GM18867 (cell line): ENCODE measurements around the gene PPA1.
"Not testable (repeated sequence)": the region's sequence is repeated elsewhere in the genome, so short reads cannot be mapped to it uniquely, and the experiment has no call there.

Experiments used
- ATAC-seq: cut with Tn5 transposase; IDR thresholded peaks from one replicate; pipeline ENCODE4 v1.9.1; 2021; ENCODE audit warnings: mild to moderate bottlenecking, moderate library complexity; ENCODE audit not compliant: unreplicated experiment

PPA1 gene

GRCh38 chr10:70175516-70175915 is 57.7 kb downstream of the PPA1 start:
- no peak for ATAC-seq

DNA sequence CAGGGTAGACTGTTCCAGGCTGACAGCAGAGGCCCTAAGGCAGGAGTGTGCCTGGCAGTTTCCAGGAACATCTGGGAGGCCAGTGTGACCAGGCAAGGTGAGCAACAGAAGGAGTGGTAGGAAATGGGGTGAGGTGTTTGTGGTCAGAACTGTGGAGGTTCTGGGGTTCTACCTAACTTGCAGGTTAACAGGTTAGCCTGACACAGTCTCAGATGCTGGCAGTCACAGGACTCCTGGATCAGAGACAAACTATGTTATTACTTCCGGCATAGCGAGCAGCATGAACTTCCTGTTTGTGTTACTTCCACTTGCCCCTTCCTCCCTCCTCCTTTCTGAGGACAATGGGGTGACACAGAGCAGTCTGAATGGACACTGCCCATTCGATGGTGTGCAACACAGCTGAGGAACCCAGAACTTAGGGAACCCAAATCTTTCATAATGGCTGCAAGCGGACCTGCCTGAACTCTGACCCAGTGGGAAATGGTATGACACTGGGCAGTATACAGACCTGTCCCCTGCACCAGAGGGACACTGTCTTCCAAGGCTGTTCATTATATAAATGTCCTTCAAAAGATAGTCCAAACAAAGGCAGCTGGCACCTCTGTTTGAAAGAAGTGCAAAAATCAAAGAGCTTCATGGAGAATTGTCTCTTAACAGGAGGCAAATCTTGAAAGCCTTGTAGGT is 59.0 kb downstream of the PPA1 start:
- no peak for ATAC-seq

DNA sequence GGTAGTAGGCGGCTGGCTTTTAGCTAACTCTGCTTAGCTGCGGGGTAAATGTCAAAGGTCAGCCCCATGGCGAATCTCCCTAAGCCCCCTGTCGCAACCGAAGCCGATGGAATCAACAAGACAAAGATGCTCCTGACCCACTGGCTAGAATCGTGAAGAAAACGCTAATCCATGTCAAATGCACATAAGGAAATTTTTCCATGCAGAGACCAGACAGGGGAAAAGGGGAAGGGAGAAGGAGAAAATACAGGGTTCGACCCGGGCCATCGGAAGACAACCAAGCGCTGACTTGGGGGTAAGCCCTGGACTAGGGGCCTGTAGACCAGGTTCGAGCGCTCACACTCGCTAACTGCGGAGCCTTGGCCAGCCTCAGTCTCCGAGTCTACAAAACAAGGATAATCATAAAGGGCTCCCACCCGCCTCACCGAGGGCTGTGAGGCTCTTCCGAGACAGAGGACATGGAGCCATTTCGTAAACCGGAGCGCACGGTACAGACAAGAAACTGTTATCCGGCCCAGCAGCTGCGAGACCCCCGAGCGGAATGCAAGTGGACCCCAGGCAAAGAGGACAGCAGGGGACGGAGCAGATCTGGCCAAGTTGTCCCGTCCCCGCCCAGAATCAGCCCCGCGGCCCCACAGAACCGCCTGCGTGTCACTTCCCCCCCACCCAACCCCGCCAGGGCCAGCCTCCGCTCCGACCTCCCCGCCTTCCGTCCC is 63.4 kb downstream of the PPA1 start:
- peak; percentile 9 for ATAC-seq

- no peak for ATAC-seq
Observed at GRCh38 chr10:70169011-70169410, 64.2 kb downstream of the PPA1 start.

- ATAC-seq: no peak
Observed at GRCh38 chr10:70167246-70167645, 66.0 kb downstream of the PPA1 start.

GRCh38 chr10:70166394-70166793 is 66.8 kb downstream of the PPA1 start:
- ATAC-seq: no peak

- no peak for ATAC-seq
Observed at GRCh38 chr10:70164163-70164562, 69.1 kb downstream of the PPA1 start.

DNA sequence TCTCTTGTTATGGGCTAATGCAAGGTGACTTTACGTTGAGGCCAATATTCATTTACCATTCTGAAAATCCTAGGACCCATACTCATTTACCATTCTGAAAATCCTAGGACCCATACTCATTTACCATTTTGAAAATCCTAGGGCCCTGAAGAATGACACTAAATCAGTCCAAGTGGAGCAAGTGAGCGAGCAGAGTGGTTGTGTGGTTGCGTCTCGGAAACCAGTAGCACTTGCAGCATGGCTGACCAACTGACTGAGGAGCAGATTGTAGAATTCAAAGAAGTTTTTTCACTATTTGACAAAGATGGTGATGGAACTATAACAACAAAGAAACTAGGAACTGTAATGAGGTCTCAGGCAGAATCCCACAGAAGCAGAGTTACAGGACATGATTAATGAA is 69.8 kb downstream of the PPA1 start:
- no peak for ATAC-seq

DNA sequence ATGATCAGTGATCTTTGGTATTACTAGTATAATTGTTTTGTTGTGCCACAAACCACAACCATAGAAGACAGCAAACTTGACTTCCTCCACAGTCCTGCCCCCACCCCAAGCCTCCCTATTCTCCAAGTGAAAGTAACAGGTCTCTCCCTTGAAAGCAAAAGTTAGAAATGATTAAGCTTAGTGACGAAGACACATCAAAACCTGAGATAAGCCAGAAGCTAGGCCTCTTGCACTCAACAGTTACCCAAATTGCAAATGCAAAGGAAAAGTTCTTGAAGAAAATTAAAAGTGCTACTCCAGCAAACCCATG is 70.4 kb downstream of the PPA1 start:
- peak; percentile 87 for ATAC-seq

GRCh38 chr10:70162151-70162891 is 70.9 kb downstream of the PPA1 start:
- no peak for ATAC-seq

- no peak for ATAC-seq
Observed at GRCh38 chr10:70160798-70161197, 72.4 kb downstream of the PPA1 start.

DNA sequence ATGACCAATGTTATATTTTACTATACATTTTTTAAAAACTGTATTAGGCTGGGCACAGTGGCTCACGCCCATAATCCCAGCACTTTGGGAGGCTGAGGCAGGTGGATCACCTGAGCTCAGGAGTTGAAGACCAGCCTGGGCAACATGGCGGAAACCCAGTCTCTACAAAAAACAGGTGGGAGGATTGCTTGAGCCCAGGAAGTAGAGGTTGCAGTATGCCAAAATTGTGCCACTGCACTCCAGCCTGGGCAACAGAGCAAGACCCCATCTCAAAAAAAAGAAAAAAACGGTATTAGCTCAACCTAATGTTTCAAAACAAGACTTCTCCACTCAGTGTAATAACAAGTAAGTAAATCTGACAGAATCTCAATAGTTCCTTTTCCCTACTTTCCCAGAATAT is 73.9 kb downstream of the PPA1 start:
- ATAC-seq: not testable (repeated sequence)

DNA sequence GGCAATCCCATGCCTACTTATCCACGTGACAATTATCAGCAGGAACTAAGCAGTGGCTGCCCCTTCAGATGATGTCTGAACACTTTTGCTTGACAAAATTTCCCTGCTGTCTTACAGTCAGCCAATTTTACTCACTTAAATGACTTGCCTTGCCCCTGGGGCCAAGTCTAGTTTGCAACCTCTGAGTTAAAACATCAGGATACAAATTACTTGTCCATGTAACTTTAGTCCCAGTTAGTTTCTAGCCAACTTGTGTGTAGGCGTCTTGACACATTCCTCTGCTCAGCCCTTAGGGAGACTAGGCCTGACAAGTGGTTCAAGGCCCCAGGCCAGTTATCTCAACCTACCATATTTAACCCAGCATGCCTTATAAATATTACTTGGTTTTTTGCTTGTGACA is 75.1 kb downstream of the PPA1 start:
- no peak for ATAC-seq

DNA sequence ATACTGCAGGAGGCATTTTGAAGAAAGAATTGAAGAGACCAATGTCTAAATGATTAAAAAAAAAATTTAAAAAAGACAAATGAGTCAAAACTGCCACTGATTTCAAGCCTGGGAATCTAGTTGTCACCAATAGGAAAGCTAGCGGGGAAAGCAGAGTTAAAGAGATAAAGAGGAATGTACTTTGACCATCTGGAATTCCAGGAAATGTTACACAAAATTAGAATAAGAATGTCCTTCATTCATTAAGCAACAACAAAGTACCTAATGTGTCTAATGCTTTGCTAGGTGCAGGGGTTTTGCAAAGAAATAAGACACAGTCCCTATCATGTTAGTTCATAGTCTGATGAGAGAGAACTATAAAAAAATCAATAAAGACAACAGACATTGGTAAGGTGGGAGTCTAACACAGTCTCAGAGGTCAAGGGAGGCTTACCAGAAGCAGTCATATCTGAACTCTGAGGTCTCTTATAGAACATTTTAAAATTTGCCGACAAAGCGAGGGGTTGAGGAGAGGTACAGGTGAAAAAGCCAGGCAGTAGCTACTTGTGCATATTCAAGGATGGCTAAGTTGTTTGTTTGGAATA is 77.9 kb downstream of the PPA1 start:
- no peak for ATAC-seq
